ENCODE measurements around the gene HELB. TPM values are rescaled to one million over a fixed set of nuclear protein-coding genes. Genes with fewer than 3 reads are reported as not detected.

The HELB gene
- total and polyA plus RNA-seq, 2 donors (not counting 3 experiments of a cell fraction or from before 2014, with no cell fraction given), result 0.75 to 4.0 TPM

GRCh38 chr12:66320996-66321395 lies 18.7 kb downstream of the HELB start:
- Histone ChIP-seq H3K4me1 (ENCODE audit: control insufficient read depth, extremely low read depth, insufficient read depth, low read length) (peaks cover 6% of the 10 kb centered on the region), H3K36me3 (ENCODE audit: control insufficient read depth in 2 of 2, extremely low read depth in 1 of 2, insufficient read depth in 2 of 2, low read length in 2 of 2) (no peaks in the 10 kb centered on the region), H3K4me2 (ENCODE audit: insufficient read depth, low read length) (no peak overlapping the region), H3K27ac (ENCODE audit: insufficient read depth, low read depth, low read length) (no peak overlapping the region), H3K9me1 (replicated peaks; ENCODE audit: control insufficient read depth, extremely low read depth, insufficient read depth, low read length) (no peaks in the 10 kb centered on the region), H2AFZ (ENCODE audit: low read depth, low read length) (no peak overlapping the region), H3K9me3 (replicated peaks; ENCODE audit: control insufficient read depth, insufficient read depth, low read length) (no peaks in the 10 kb centered on the region), H4K20me1 (replicated peaks; ENCODE audit: control insufficient read depth, extremely low read depth, insufficient read depth, low read length) (no peaks in the 10 kb centered on the region), H3K27me3 (ENCODE audit: control insufficient read depth in 2 of 2, insufficient read depth in 2 of 2, low read length in 2 of 2) (no peaks in the 10 kb centered on the region), H3K9ac (replicated peaks; ENCODE audit: extremely low read depth, insufficient read depth, low read length) (no peak overlapping the region), H3K4me3 (replicated peaks in 1 of 3; ENCODE audit: insufficient read depth in 1 of 3, low read depth in 1 of 3, low read length in 3 of 3) (no peak overlapping the region), H3K79me2 (ENCODE audit: control insufficient read depth, insufficient read depth, low read length) (no peaks in the 10 kb centered on the region)
- intact Hi-C loops (cut with micrococcal nuclease), result no loop called here
- BruUV-seq (replicated peaks), result no TSS peak
- CTCF ChIA-PET, result interaction anchor here (0.9 kb wide), 1 partner anchor 151 kb away, joined by 3 read pairs; the partner anchor contains the start of gene TMBIM4
- dilution Hi-C loops (cut with MboI; ENCODE audit: extremely low pct_ligation_motif_present, low sequenced_read_pairs), result no loop called here
- TF ChIP-seq CTCF (IDR thresholded peaks at IDR 0.05; ENCODE audit: extremely low read depth in 1 of 2, insufficient read depth in 1 of 2, low read depth in 1 of 2, low read length in 2 of 2), result no peak
- TF ChIP-seq JUN (IDR thresholded peaks at IDR 0.05; ENCODE audit: borderline replicate concordance, insufficient read depth, insufficient read length, low read depth), result no peak
- no peak for TF ChIP-seq FOS (IDR thresholded peaks at IDR 0.05; ENCODE audit: borderline replicate concordance, insufficient read depth, low read length)
- no peak for TF ChIP-seq GATA2 (IDR thresholded peaks at IDR 0.05; ENCODE audit: insufficient read depth, insufficient read length, low read depth, low read length)
- TF ChIP-seq MAX (IDR thresholded peaks at IDR 0.05; ENCODE audit: insufficient read depth, insufficient read length), result no peak
- no peak for TF ChIP-seq EZH2 (IDR thresholded peaks at IDR 0.05; ENCODE audit: borderline replicate concordance, low read depth, low read length, severe bottlenecking)
- TF ChIP-seq POLR2A (IDR thresholded peaks at IDR 0.05; ENCODE audit: low read depth, low read length), result no peak
- TF ChIP-seq MYC (IDR thresholded peaks at IDR 0.05; ENCODE audit: low read depth, low read length), result no peak
- no peak for TF ChIP-seq POLR2AphosphoS5 (IDR thresholded peaks at IDR 0.05; ENCODE audit: insufficient read depth, low read depth, low read length)
- no peak for FAIRE-seq
- POLR2A ChIA-PET, result no interaction called here
- no peak for DNase-seq (ENCODE audit: low read depth, low spot score)
